CD4-positive, alpha-beta T cell (primary cell): ENCODE data around the gene PROSER2. TPM values are rescaled to one million over a fixed set of nuclear protein-coding genes. Genes with fewer than 3 reads are reported as not detected.

Experiments used
- ATAC-seq: fragments of 200-7000 bp; cut with Tn5 transposase; one replicate; pipeline ENCODE4 v1.10.0; 2022; ENCODE audit warnings: mild to moderate bottlenecking; ENCODE audit not compliant: poor library complexity
- CTCF ChIA-PET: fragments of 350-600 bp; sonication (Branson Sonifier 250); formaldehyde crosslinking; loops from one replicate; lab custom pipeline; 2021; ENCODE audit warnings: antibody characterized with exemption, inconsistent platforms; lab: Charles Lee
- POLR2A ChIA-PET: fragments of 350-600 bp; sonication (Branson Sonifier 250); formaldehyde crosslinking; loops from one replicate; lab custom pipeline; 2021; ENCODE audit warnings: antibody characterized with exemption, inconsistent platforms; lab: Charles Lee
- DNase-seq, 14 experiments: peaks; one replicate each; pipeline ENCODE4 v3.0.0-alpha.2; 2013 to 2020; ENCODE audit warnings: mixed read lengths in 2 of 14
- H3K27ac ChIP-seq, 2 donors: one replicate each; pipeline versions ENCODE4 v1.5.1 to v1.7.0; 2013; ENCODE audit warnings: low read length in 2 of 2, low read depth in 1 of 2, mild to moderate bottlenecking in 1 of 2
- H3K27me3 ChIP-seq, 2 experiments: 1 replicate in 1 of 2; 2 replicates in 1 of 2; pipeline versions ENCODE4 v1.6.1 to v1.7.0; 2013; ENCODE audit warnings: low read length in 2 of 2, control low read depth in 1 of 2, mild to moderate bottlenecking in 1 of 2, moderate library complexity in 1 of 2; ENCODE audit not compliant: insufficient read depth in 2 of 2, control insufficient read depth in 1 of 2
- H3K36me3 ChIP-seq: one replicate; pipeline ENCODE4 v1.6.1; 2013; ENCODE audit warnings: low read length, control low read depth; ENCODE audit not compliant: insufficient read depth
- H3K4me1 ChIP-seq: one replicate; pipeline ENCODE4 v1.6.1; 2013; ENCODE audit warnings: low read length, control low read depth; ENCODE audit not compliant: insufficient read depth
- H3K4me3 ChIP-seq: one replicate; pipeline ENCODE4 v1.5.1; 2013; ENCODE audit warnings: mild to moderate bottlenecking, low read length, moderate library complexity
- H3K9me3 ChIP-seq, 2 experiments: 1 replicate in 1 of 2; 2 replicates in 1 of 2; pipeline versions ENCODE4 v1.6.1 to v1.7.0; 2013; ENCODE audit warnings: low read length in 2 of 2, mild to moderate bottlenecking in 2 of 2, control low read depth in 1 of 2, moderate library complexity in 1 of 2; ENCODE audit not compliant: control insufficient read depth in 1 of 2, insufficient read depth in 1 of 2
- H3K27ac Mint-ChIP-seq: one replicate; pipeline ENCODE4 v1.8.0; 2020; ENCODE audit warnings: mixed read lengths
- H3K27me3 Mint-ChIP-seq: one replicate; pipeline ENCODE4 v1.8.0; 2021; ENCODE audit warnings: mixed read lengths
- H3K36me3 Mint-ChIP-seq: one replicate; pipeline ENCODE4 v1.8.0; 2021; ENCODE audit warnings: low read depth, mixed read lengths
- H3K4me1 Mint-ChIP-seq: one replicate; pipeline ENCODE4 v1.8.0; 2021; ENCODE audit warnings: low read depth, mixed read lengths
- H3K4me3 Mint-ChIP-seq: one replicate; pipeline ENCODE4 v1.8.0; 2020; ENCODE audit warnings: mild to moderate bottlenecking, mixed read lengths
- H3K9me3 Mint-ChIP-seq: one replicate; pipeline ENCODE4 v1.8.0; 2020; ENCODE audit warnings: mixed read lengths
- CTCF ChIP-seq: fragments of 200-600 bp; IDR thresholded peaks from one replicate; pipeline ENCODE4 v1.8.0; 2022; ENCODE audit warnings: antibody characterized with exemption, mild to moderate bottlenecking
- intact Hi-C, 2 experiments: fragments of 100-400 bp; cut with DNase I in 1 of 2; cut with micrococcal nuclease in 1 of 2; formaldehyde crosslinking; loops; one replicate each; pipeline versions ENCODE4 v1.15.1 to v1.9.0; 2023 to 2025; cut with DNase I, micrococcal nuclease
- total RNA-seq, 174 experiments: library from RNA in 2 of 174; stranded (reverse) in 2 of 174; gene quantifications; one replicate each; pipeline ENCODE4 v1.2.3 and lab custom pipeline; 2021 to 2026

The PROSER2 gene
- total RNA-seq, 2 experiments from 2014 or later = 1.1 TPM

DNA sequence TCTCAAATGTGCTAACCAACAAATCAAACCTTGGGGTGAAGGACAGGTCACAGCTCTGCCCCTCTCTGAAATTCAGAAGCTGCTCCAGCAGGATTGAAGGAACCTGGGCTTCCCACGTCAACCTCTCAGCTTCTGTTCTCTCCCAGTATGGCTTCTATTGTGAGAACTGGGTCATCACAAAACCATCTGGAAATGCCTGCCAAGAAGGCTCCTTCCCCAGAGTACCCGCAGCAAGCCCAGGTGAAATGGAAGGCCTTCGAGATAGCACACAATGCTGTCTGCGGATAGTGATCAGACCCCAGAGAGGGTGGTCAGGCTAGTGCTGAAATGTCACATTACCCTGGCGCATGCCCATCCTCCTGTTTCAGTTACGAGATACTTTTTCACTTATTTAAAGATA lies 16.4 kb upstream of the PROSER2 start:
- intact Hi-C loops = no loop called here
- ChIA-PET POLR2A (no interaction called here), CTCF (no interaction called here)
- Mint-ChIP-seq H3K36me3 (no peaks in the 10 kb centered on the region), H3K27ac (no peak overlapping the region), H3K4me1 (no peaks in the 10 kb centered on the region), H3K9me3 (no peaks in the 10 kb centered on the region), H3K4me3 (no peak overlapping the region), H3K27me3 (peaks cover 7% of the 10 kb centered on the region)
- Histone ChIP-seq H3K27ac (no peak overlapping the region), H3K4me3 (no peak overlapping the region), H3K36me3 (no peaks in the 10 kb centered on the region), H3K9me3 (no peaks in the 10 kb centered on the region), H3K4me1 (no peaks in the 10 kb centered on the region), H3K27me3 (no peaks in the 10 kb centered on the region)
- no peak for DNase-seq
- TF ChIP-seq CTCF = no peak
- ATAC-seq = no peak

- H3K36me3 Mint-ChIP-seq = no peaks in the 10 kb centered on the region
- no peak overlapping the region for H3K4me3 ChIP-seq
- ATAC-seq = no peak
- H3K27me3 Mint-ChIP-seq = peaks cover 7% of the 10 kb centered on the region
- no peaks in the 10 kb centered on the region for H3K4me1 Mint-ChIP-seq
- H3K27ac ChIP-seq = no peak overlapping the region
- ChIA-PET CTCF (interaction anchor here (0.7 kb wide), 1 partner anchor 320 kb away, joined by 3 read pairs; no protein-coding TSS in a partner anchor), POLR2A (no interaction called here)
- no peaks in the 10 kb centered on the region for H3K36me3 ChIP-seq
- no peaks in the 10 kb centered on the region for H3K9me3 ChIP-seq
- no peaks in the 10 kb centered on the region for H3K9me3 Mint-ChIP-seq
- H3K4me3 Mint-ChIP-seq = no peak overlapping the region
- no peaks in the 10 kb centered on the region for H3K4me1 ChIP-seq
- TF ChIP-seq CTCF = no peak
- no peak for DNase-seq
- intact Hi-C loops = no loop called here
- no peak overlapping the region for H3K27ac Mint-ChIP-seq
- H3K27me3 ChIP-seq = no peaks in the 10 kb centered on the region
Measured at GRCh38 chr10:11808808-11809207, 14.3 kb upstream of the PROSER2 start.

DNA sequence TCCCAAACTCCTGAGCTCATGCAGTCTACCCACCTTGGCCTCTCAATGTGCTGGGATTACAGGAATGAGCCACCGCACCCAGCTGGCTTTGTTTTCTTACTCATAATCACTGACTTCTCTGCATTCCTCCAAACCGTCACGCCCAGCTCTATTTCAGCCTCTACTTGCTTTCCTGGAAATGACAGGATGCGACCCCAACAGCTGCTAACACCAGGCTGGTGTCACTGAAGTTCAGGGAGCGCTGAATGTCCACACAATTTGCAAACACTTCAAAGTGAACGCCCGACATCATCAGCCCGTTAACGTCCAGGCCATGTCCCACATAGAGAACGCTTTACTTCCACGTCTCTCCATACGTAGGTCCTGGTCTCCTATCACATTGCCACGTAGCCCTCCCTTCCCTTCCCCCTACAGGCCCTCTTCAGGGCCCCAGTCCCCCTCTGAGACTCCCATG lies 12.8 kb upstream of the PROSER2 start:
- CTCF ChIA-PET = interaction anchor here (2.1 kb wide), 1 partner anchor 9 kb away, joined by 5 read pairs; no protein-coding TSS in a partner anchor
- TF ChIP-seq CTCF = no peak
- no peaks in the 10 kb centered on the region for H3K27me3 ChIP-seq
- Mint-ChIP-seq H3K9me3 (no peaks in the 10 kb centered on the region), H3K36me3 (no peaks in the 10 kb centered on the region), H3K27ac (no peak overlapping the region), H3K4me3 (no peak overlapping the region), H3K4me1 (no peaks in the 10 kb centered on the region), H3K27me3 (peaks cover 10% of the 10 kb centered on the region)
- H3K36me3 ChIP-seq = no peaks in the 10 kb centered on the region
- no peaks in the 10 kb centered on the region for H3K4me1 ChIP-seq
- DNase-seq (no peak), ATAC-seq (no peak)
- H3K4me3 ChIP-seq = no peak overlapping the region
- no peaks in the 10 kb centered on the region for H3K9me3 ChIP-seq
- no peak overlapping the region for H3K27ac ChIP-seq
- intact Hi-C loops = no loop called here
- POLR2A ChIA-PET = no interaction called here
